HG02763 (cell line): Measurements from ENCODE around the gene SEC24C.
"Not testable (repeated sequence)": the region's sequence is repeated elsewhere in the genome, so short reads cannot be mapped to it uniquely, and the experiment has no call there.

ENCODE experiments used
- ATAC-seq: cut with Tn5 transposase; IDR thresholded peaks from one replicate; pipeline ENCODE4 v1.9.1; 2021; ENCODE audit warnings: mild to moderate bottlenecking, moderate library complexity; ENCODE audit not compliant: unreplicated experiment

The SEC24C gene

GRCh38 chr10:73768881-73769280, 24.7 kb downstream of the SEC24C start:
- ATAC-seq = no peak

- no peak for ATAC-seq
These were observed 25.2 kb downstream of the SEC24C start for GRCh38 chr10:73769396-73769795.

GRCh38 chr10:73771722-73772280, 27.6 kb downstream of the SEC24C start:
- peak; percentile 42 for ATAC-seq

- ATAC-seq = peak; percentile 63
These were observed 28.3 kb downstream of the SEC24C start for GRCh38 chr10:73772281-73773151.

GRCh38 chr10:73773152-73773879, 29.1 kb downstream of the SEC24C start:
- no peak for ATAC-seq

- no peak for ATAC-seq
These were observed 30.5 kb downstream of the SEC24C start for GRCh38 chr10:73774637-73775036.

- ATAC-seq = no peak
These were observed 34.8 kb downstream of the SEC24C start for GRCh38 chr10:73779018-73779417.

- ATAC-seq = no peak
These were observed 35.5 kb downstream of the SEC24C start for GRCh38 chr10:73779539-73780197.

- no peak for ATAC-seq
These were observed 36.1 kb downstream of the SEC24C start for GRCh38 chr10:73780301-73780700.

- ATAC-seq = no peak
These were observed 36.8 kb downstream of the SEC24C start for GRCh38 chr10:73780966-73781365.

- ATAC-seq = no peak
These were observed 37.3 kb downstream of the SEC24C start for GRCh38 chr10:73781548-73781878.

GRCh38 chr10:73781879-73782748, 37.9 kb downstream of the SEC24C start, which contains the start of gene CHCHD1:
CHCHD1 (plus strand) TSS chr10:73782048; CDS start chr10:73782076, 28 bp downstream.
- peak; percentile 53 for ATAC-seq

GRCh38 chr10:73782749-73783085, 38.5 kb downstream of the SEC24C start:
- ATAC-seq = no peak

- ATAC-seq = peak; percentile 73
These were observed 41.1 kb downstream of the SEC24C start, which contains the start of gene ZSWIM8 for GRCh38 chr10:73785211-73785720. ZSWIM8 (plus strand) TSS chr10:73785606; CDS start chr10:73785879, 273 bp downstream.

- ATAC-seq = peak; percentile 23
These were observed 41.7 kb downstream of the SEC24C start for GRCh38 chr10:73785721-73786511.

GRCh38 chr10:73786512-73786885, 42.3 kb downstream of the SEC24C start:
- no peak for ATAC-seq

- ATAC-seq = not testable (repeated sequence)
These were observed 43.0 kb downstream of the SEC24C start for GRCh38 chr10:73787031-73787800.

- ATAC-seq = no peak
These were observed 44.9 kb downstream of the SEC24C start for GRCh38 chr10:73788864-73789658.
